ES-I3 (cell line): ENCODE measurements around the gene DUSP8.
"Not testable (repeated sequence)": the region's sequence is repeated elsewhere in the genome, so short reads cannot be mapped to it uniquely, and the experiment has no call there.

Experiments used
- H3K36me3 ChIP-seq: 2 replicates; pipeline ENCODE4 v1.6.1; 2013; ENCODE audit warnings: mild to moderate bottlenecking, low read length, control low read depth, moderate library complexity; ENCODE audit not compliant: insufficient read depth
- H3K4me1 ChIP-seq: 2 replicates; pipeline ENCODE4 v1.6.1; 2013; ENCODE audit warnings: mild to moderate bottlenecking, control low read depth, low read length; ENCODE audit not compliant: insufficient read depth
- H3K9ac ChIP-seq: 2 replicates; pipeline ENCODE4 v1.6.1; 2013; ENCODE audit warnings: low read depth, mild to moderate bottlenecking, low read length, moderate library complexity
- H3K9me3 ChIP-seq: 2 replicates; pipeline ENCODE4 v1.6.1; 2013; ENCODE audit warnings: mild to moderate bottlenecking, low read length, moderate library complexity; ENCODE audit not compliant: control insufficient read depth, insufficient read depth

DUSP8 gene

GRCh38 chr11:1517117-1518005, 54.7 kb downstream of the DUSP8 start:
- Histone ChIP-seq H3K4me1 (peaks cover 9% of the 10 kb centered on the region), H3K9me3 (no peaks in the 10 kb centered on the region), H3K36me3 (no peaks in the 10 kb centered on the region), H3K9ac (no peak overlapping the region)

- Histone ChIP-seq H3K4me1 (peaks cover 9% of the 10 kb centered on the region), H3K36me3 (no peaks in the 10 kb centered on the region), H3K9me3 (no peaks in the 10 kb centered on the region), H3K9ac (no peak overlapping the region)
These were observed 55.6 kb downstream of the DUSP8 start for GRCh38 chr11:1516273-1517067.

GRCh38 chr11:1515082-1516060, 56.7 kb downstream of the DUSP8 start:
- Histone ChIP-seq H3K36me3 (no peaks in the 10 kb centered on the region), H3K4me1 (peaks cover 9% of the 10 kb centered on the region), H3K9me3 (no peaks in the 10 kb centered on the region), H3K9ac (no peak overlapping the region)

GRCh38 chr11:1514336-1515061, 57.6 kb downstream of the DUSP8 start:
- no peak overlapping the region for H3K9ac ChIP-seq
- H3K4me1 ChIP-seq: peaks cover 9% of the 10 kb centered on the region
- H3K36me3 ChIP-seq: no peaks in the 10 kb centered on the region
- no peaks in the 10 kb centered on the region for H3K9me3 ChIP-seq

- Histone ChIP-seq H3K4me1 (peaks cover 9% of the 10 kb centered on the region), H3K36me3 (no peaks in the 10 kb centered on the region), H3K9ac (no peak overlapping the region), H3K9me3 (no peaks in the 10 kb centered on the region)
These were observed 58.5 kb downstream of the DUSP8 start for GRCh38 chr11:1513326-1514296.

GRCh38 chr11:1512531-1513258, 59.4 kb downstream of the DUSP8 start:
- peaks cover 11% of the 10 kb centered on the region for H3K4me1 ChIP-seq
- not testable (repeated sequence) for H3K9ac ChIP-seq, H3K9me3 ChIP-seq, H3K36me3 ChIP-seq

- H3K36me3 ChIP-seq: no peaks in the 10 kb centered on the region
- no peaks in the 10 kb centered on the region for H3K9me3 ChIP-seq
- peaks cover 13% of the 10 kb centered on the region for H3K4me1 ChIP-seq
- H3K9ac ChIP-seq: no peak overlapping the region
These were observed 60.1 kb downstream of the DUSP8 start for GRCh38 chr11:1511937-1512496.

GRCh38 chr11:1510928-1511327, 61.1 kb downstream of the DUSP8 start:
- no peak overlapping the region for H3K9ac ChIP-seq
- peaks cover 13% of the 10 kb centered on the region for H3K4me1 ChIP-seq
- H3K9me3 ChIP-seq: no peaks in the 10 kb centered on the region
- no peaks in the 10 kb centered on the region for H3K36me3 ChIP-seq

- peaks cover 12% of the 10 kb centered on the region for H3K4me1 ChIP-seq
- H3K36me3 ChIP-seq, H3K9ac ChIP-seq, H3K9me3 ChIP-seq: not testable (repeated sequence)
These were observed 61.7 kb downstream of the DUSP8 start for GRCh38 chr11:1510351-1510750.

- Histone ChIP-seq H3K9me3 (no peaks in the 10 kb centered on the region), H3K9ac (no peak overlapping the region), H3K36me3 (no peaks in the 10 kb centered on the region), H3K4me1 (peaks cover 11% of the 10 kb centered on the region)
These were observed 62.3 kb downstream of the DUSP8 start for GRCh38 chr11:1509626-1510255.

GRCh38 chr11:1508986-1509385, 63.1 kb downstream of the DUSP8 start:
- Histone ChIP-seq H3K9ac (no peak overlapping the region), H3K4me1 (peaks cover 11% of the 10 kb centered on the region), H3K9me3 (no peaks in the 10 kb centered on the region)

GRCh38 chr11:1508491-1508891, 63.6 kb downstream of the DUSP8 start:
- Histone ChIP-seq H3K36me3 (no peaks in the 10 kb centered on the region), H3K4me1 (peaks cover 11% of the 10 kb centered on the region), H3K9me3 (no peaks in the 10 kb centered on the region), H3K9ac (no peak overlapping the region)

More at GRCh38 chr11:1508986-1509385, 63.1 kb downstream of the DUSP8 start:
- H3K36me3 ChIP-seq: no peaks in the 10 kb centered on the region
